AML-193 (cell line): ENCODE results near the gene SETMAR.
A peak's percentile ranks its signal among the peaks of the same experiment; 100 is the strongest.

Source experiments
- DNase-seq, 2 experiments: peaks; one replicate each; lab custom pipeline; 2025; lab: John Stamatoyannopoulos, UW

SETMAR gene

GRCh38 chr3:4351164-4351855, 48.1 kb downstream of the SETMAR start:
- peak; percentile 59 to 64 for DNase-seq

DNA sequence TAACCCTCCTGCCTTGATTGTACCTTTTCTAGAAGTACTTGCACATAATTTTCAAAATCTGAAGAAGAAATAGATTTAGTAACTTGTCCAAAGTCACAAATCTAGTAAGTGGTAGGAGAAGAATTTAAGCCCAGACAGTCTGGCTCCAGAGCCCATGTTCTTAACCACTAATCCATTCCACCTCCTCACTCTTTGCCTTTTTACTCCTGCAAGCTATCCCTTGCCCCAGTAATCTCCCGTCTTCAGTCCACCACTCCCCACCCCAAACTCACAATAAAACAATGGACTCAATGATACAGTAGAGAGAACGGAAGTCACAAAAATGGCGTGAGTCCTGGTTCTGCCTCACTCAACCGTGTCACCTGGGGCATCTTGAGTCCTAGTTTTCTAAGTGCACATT, 48.7 kb downstream of the SETMAR start:
- DNase-seq: no peak

- DNase-seq: no peak
Observed at GRCh38 chr3:4355401-4356219, 52.4 kb downstream of the SETMAR start.

GRCh38 chr3:4356220-4356540, 53.0 kb downstream of the SETMAR start:
- no peak for DNase-seq

DNA sequence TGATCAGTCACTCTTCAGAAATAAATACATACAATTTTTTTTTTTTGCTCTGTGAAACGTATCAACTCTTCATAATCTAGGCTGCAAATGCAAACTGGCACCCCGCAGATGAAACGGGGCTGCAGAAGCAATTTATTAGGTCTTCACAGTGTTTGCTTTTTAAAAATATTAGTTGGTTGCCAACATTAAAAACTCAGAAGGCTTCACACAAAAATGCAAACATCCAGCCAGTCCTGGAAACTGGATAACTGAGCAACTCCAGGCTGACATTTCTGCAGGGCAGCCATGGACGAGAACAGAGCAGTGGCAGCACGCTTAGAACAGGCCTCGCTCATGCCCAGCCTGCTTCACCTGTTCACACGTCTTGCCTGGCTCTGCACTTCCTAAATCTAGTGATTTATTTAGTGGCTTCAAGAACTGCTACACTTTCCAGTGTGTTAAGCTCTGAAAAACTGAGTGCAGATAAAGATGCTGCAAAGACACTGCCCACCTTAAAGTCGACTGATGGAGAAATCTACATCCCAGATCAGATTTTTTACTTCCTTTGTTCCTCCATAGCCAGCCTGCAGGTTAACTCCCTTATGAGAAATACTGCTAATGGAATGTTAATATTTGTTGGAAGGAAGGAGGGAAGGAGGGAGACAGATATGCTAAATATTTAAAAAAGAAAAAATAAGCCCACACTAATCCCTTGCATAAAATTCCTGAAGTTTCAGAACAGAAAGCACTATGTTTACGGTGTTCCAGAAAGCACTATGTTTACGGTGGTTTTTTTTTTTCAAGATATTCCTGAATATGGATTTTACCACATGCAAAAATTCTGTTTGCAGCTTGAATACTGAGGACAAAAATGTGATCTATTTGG, 53.6 kb downstream of the SETMAR start:
- no peak for DNase-seq

GRCh38 chr3:4358273-4358672, 55.1 kb downstream of the SETMAR start:
- DNase-seq: no peak

DNA sequence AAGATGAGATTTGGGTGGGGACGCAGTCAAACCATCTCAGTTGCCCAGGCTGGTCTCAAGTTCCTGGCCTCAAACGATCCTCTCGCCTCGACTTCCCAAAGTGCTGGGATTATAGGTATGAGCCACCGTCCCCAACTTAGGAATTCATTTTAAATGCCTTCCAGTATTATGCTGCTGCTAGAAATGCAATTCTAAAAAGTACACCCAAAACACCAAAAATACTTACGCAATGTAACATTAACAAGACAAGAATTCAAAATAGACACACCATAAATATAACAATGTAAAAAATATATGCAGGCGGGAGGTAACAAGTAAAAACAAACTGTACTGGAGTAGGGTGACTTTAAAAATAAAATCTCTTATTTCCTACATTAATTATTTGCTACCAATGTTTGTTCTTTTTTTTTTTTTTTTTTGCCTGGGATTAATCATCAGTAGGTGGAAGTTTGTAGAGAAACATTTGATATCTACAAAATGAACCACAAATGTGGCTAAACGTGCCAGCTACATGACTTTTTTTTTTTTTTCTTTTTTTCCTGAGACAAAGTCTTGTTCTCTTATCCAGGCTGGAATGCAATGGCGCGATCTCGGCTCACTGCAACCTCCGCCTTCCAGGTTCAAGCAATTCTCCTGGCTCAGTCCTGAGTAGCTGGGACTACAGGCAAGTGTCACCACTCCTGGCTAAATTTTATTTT, 56.8 kb downstream of the SETMAR start:
- no peak for DNase-seq

- DNase-seq: no peak
Observed at GRCh38 chr3:4360817-4361216, 57.6 kb downstream of the SETMAR start.

GRCh38 chr3:4362523-4362922, 59.4 kb downstream of the SETMAR start:
- no peak for DNase-seq
